ENCODE data around the gene SMARCA2. TPM values are rescaled to one million over a fixed set of nuclear protein-coding genes. Genes with fewer than 3 reads are reported as not detected.

The SMARCA2 gene
- total and polyA plus RNA-seq, 10 of the 15 experiments (the other 5 are each of a cell fraction or from before 2014, with no cell fraction given): 100 to 392 (median 204) TPM

DNA sequence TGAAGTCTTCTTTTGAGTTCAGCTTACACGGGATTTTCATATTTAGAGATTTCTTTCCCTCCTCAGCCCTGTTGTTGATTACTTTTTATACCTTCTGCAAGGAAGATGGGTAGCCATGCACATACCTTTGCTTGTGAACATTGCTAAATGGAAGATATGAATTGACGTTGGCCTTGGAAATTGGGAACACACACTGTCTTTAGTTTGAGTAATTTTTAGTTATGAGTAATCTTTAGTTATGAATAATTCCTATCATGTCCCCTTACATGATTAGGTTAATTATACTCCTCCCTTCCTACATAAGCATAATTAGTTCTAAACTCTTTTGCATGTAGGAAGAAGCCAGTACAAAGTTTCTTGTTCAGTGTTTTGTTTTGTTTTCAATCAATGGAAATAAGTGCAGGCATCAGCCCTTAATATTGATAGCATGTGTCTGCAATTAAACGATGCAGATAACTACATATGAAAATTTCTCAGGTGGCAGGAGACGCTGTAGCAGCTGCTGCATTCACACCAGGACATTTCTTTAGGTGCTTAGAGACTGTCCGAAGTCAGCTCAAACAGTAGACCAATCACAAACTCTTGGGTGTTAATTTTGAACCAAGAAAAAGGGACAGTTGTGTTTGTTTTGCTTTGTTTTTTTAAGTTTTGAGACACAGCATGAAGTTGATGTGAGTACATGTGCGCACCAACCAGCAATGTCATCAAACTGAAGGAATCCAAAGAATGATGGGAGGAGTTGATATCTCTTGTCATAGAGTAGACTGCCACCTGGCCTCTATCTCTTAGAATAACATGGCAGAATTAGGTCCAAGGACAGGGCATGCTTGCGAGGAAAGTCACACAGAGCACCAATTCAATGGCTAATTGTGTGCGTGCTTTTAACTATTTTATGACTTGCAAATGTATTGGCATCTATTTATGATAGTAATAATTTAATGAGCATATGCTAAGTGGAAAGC, 51.4 kb downstream of the SMARCA2 start (continued):
- TF ChIP-seq, protein P1, sequence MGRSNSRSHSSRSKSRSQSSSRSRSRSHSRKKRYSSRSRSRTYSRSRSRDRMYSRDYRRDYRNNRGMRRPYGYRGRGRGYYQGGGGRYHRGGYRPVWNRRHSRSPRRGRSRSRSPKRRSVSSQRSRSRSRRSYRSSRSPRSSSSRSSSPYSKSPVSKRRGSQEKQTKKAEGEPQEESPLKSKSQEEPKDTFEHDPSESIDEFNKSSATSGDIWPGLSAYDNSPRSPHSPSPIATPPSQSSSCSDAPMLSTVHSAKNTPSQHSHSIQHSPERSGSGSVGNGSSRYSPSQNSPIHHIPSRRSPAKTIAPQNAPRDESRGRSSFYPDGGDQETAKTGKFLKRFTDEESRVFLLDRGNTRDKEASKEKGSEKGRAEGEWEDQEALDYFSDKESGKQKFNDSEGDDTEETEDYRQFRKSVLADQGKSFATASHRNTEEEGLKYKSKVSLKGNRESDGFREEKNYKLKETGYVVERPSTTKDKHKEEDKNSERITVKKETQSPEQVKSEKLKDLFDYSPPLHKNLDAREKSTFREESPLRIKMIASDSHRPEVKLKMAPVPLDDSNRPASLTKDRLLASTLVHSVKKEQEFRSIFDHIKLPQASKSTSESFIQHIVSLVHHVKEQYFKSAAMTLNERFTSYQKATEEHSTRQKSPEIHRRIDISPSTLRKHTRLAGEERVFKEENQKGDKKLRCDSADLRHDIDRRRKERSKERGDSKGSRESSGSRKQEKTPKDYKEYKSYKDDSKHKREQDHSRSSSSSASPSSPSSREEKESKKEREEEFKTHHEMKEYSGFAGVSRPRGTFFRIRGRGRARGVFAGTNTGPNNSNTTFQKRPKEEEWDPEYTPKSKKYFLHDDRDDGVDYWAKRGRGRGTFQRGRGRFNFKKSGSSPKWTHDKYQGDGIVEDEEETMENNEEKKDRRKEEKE (IDR thresholded peaks at IDR 0.05): no peak
- TF ChIP-seq SMC3 (IDR thresholded peaks at IDR 0.05; ENCODE audit: borderline replicate concordance, low read length) (peak; percentile 40; the same call in 1 of the 2 replicates), TCF3 (IDR thresholded peaks at IDR 0.05; ENCODE audit: borderline replicate concordance, insufficient read depth, low read depth, low read length) (no peak), RAD21 (IDR thresholded peaks at IDR 0.05; ENCODE audit: insufficient read depth, low read depth, low read length) (0 out of 2 replicates have a peak, but pooled peaks have one; percentile 16), POLR2AphosphoS5 (IDR thresholded peaks at IDR 0.05; ENCODE audit: low read length) (no peak), MYB (IDR thresholded peaks at IDR 0.05; ENCODE audit: borderline replicate concordance, low read depth, low read length) (no peak), TCF7 (IDR thresholded peaks at IDR 0.05; ENCODE audit: borderline replicate concordance) (no peak), ASH2L (IDR thresholded peaks at IDR 0.05; ENCODE audit: borderline replicate concordance, low read depth) (no peak), PAX5 (IDR thresholded peaks at IDR 0.05; ENCODE audit: borderline replicate concordance, low read depth, low read length) (no peak), NRF1 (conservative IDR thresholded peaks at IDR 0.05; ENCODE audit: low read depth, low read length) (no peak), CHD2 (IDR thresholded peaks at IDR 0.05; ENCODE audit: borderline replicate concordance, low read depth, low read length) (no peak), BCL3 (IDR thresholded peaks at IDR 0.05; ENCODE audit: borderline replicate concordance, insufficient read depth, low read depth, low read length, poor library complexity, severe bottlenecking) (no peak), ZNF207 (IDR thresholded peaks at IDR 0.05; ENCODE audit: borderline replicate concordance) (no peak), SMARCA5 (IDR thresholded peaks at IDR 0.05) (no peak), SIN3A (IDR thresholded peaks at IDR 0.05; ENCODE audit: low read depth, low read length) (no peak), LARP7 (IDR thresholded peaks at IDR 0.05) (no peak), SUPT20H (IDR thresholded peaks at IDR 0.05; ENCODE audit: borderline replicate concordance, control insufficient read depth, low read depth, low read length) (no peak), TCF12 (IDR thresholded peaks at IDR 0.05; ENCODE audit: low read depth, low read length) (no peak), STAT3 (IDR thresholded peaks at IDR 0.05; ENCODE audit: low read depth, low read length) (no peak), SRF (IDR thresholded peaks at IDR 0.05; ENCODE audit: low read depth in 2 of 2, low read length in 2 of 2) (no peak), POLR2AphosphoS2 (IDR thresholded peaks at IDR 0.05; ENCODE audit: low read depth, low read length) (no peak)
- TF ChIP-seq, protein P2, sequence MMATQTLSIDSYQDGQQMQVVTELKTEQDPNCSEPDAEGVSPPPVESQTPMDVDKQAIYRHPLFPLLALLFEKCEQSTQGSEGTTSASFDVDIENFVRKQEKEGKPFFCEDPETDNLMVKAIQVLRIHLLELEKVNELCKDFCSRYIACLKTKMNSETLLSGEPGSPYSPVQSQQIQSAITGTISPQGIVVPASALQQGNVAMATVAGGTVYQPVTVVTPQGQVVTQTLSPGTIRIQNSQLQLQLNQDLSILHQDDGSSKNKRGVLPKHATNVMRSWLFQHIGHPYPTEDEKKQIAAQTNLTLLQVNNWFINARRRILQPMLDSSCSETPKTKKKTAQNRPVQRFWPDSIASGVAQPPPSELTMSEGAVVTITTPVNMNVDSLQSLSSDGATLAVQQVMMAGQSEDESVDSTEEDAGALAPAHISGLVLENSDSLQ (IDR thresholded peaks at IDR 0.05): no peak
- TF ChIP-seq, protein P3, sequence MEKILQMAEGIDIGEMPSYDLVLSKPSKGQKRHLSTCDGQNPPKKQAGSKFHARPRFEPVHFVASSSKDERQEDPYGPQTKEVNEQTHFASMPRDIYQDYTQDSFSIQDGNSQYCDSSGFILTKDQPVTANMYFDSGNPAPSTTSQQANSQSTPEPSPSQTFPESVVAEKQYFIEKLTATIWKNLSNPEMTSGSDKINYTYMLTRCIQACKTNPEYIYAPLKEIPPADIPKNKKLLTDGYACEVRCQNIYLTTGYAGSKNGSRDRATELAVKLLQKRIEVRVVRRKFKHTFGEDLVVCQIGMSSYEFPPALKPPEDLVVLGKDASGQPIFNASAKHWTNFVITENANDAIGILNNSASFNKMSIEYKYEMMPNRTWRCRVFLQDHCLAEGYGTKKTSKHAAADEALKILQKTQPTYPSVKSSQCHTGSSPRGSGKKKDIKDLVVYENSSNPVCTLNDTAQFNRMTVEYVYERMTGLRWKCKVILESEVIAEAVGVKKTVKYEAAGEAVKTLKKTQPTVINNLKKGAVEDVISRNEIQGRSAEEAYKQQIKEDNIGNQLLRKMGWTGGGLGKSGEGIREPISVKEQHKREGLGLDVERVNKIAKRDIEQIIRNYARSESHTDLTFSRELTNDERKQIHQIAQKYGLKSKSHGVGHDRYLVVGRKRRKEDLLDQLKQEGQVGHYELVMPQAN (conservative IDR thresholded peaks at IDR 0.05): no peak

All from GM12878 (cell line).